Middle frontal gyrus (tissue), 1 donor: ENCODE measurements around the gene COA4.
"Not testable (repeated sequence)": the region's sequence is repeated elsewhere in the genome, so short reads cannot be mapped to it uniquely, and the experiment has no call there.

Experiments used
- DNase-seq: peaks from one replicate; pipeline ENCODE4 v3.0.0-alpha.2; 2015; ENCODE audit warnings: low spot score; ENCODE audit errors: extremely low spot score

Gene COA4

GRCh38 chr11:73876424-73877310 is at the start of gene COA4, which contains the start of gene PAAF1:
COA4 (minus strand) TSS chr11:73876846; CDS start chr11:73873378, 3,468 bp downstream.
PAAF1 (plus strand) TSS chr11:73876999; CDS start chr11:73877022, 23 bp downstream.
- peak; percentile 96 for DNase-seq

DNA sequence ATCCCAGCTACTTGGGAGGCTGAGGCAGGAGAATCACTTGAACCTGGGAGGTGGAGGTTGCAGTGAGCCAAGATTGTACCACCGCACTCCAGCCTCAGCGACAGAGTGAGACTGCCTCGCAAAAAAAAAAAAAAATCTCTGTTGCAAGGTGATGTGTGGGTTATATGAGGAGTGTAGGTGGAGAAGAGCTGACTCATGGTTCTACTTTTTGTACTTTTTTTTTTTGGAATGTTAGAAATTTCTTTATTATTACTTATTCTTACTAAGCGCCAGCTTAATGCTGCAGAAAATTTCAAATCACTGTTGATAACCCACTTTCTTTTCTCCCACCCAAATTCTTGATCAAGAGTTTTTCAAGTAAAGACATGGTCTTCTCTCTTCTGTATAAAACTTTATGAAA is 44.5 kb upstream of the COA4 start:
- DNase-seq = no peak

GRCh38 chr11:73916435-73916834 is 39.8 kb upstream of the COA4 start:
- DNase-seq = no peak

DNA sequence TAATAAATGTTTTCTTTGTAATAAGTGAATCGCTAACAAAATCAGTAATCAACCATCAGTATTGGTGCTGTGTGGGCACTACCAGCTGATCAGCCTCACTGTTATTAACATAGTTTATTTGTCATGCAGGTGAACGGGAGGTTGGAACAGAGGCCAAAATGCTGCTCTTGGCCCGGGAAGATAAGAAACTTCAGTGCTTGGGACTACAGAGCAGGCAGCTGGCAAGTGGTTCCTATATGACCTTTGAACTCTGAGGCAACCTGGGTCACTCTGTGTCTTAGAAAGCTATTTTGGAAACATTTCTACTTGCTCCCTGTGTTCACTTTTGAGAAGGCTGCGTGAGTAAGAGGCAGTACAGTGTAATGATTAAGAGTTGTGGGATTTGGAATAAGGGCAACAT is 37.6 kb upstream of the COA4 start:
- DNase-seq = no peak

DNA sequence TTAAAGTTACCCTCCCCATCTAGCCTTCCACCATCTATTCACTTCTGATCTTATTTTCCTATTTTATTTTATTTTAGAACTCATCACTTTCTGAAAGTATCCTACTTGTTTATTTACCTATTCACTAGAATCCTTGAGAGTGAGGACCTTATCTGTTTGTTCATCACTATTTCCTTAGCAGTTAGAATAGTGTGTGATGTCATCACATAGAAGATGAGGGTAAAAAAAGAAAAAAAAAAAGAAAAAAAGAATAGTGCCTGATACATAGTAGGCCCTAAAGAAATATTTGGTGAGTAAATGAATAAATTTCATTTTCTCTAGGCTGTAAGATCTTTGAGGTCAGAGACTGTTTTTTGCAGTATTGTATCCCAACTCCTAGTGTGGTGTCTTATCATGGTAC is 36.8 kb upstream of the COA4 start:
- no peak for DNase-seq

- no peak for DNase-seq
Measured at GRCh38 chr11:73912026-73912425, 35.4 kb upstream of the COA4 start.

- no peak for DNase-seq
Measured at GRCh38 chr11:73907191-73907590, 30.5 kb upstream of the COA4 start.

DNA sequence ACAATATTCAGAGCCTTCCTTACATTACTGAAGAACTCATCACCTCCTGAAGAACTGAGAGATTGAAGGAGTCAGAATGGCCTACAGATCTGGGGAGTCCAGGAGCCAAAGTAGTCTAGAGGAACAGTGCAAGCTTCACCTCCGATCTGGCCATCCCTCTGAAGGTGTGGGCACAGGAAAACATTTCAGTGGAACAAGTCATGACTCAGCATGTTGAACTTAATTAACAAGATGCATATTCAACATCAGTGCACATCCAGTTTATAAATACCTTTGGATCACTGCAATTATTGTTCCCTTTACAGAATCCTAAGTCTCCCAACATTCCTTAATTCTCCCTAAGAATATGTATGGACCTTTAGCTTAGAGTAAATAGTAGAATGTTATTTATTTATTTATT is 25.7 kb upstream of the COA4 start:
- no peak for DNase-seq

- DNase-seq = no peak
Measured at GRCh38 chr11:73894725-73895335, 18.2 kb upstream of the COA4 start.

DNA sequence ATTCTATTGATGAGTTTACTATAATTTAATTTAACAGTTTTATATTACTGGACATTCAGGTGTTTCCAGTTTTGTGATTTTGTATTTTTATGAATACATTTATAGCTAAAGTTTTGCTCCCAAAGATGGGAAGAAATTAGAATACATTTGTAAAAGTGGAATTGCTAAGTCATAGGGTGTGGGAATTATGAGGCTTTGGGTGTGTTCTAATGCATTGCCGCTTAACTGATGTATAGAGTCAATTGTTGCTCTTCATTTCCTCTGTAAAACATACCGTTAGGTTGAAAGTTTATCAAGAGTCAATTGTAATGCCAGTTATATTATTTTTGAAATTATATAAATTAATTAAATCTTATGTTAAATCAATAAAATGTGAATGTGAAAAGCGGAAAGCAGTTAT is 16.4 kb upstream of the COA4 start:
- no peak for DNase-seq

DNA sequence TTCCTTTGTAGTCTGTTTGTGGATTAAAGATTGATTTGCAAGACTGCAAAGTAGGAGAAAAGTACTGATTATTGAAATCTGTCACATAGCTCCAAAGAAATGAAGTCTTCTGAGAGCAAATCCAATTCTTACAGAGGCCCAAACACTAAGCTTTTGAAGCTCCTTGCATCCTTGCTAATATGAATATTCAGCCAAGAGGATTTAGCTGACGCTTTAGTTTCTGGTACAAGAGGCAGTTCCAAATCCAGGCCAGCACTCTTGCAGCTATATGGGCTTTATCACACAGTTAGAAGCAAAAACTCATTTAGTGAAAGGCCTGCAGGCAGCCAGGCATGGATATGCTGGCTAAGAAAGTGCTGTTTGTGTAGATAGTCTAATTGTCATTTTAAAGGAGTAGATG is 12.9 kb upstream of the COA4 start:
- DNase-seq = peak; percentile 3

- no peak for DNase-seq
Measured at GRCh38 chr11:73889019-73889418, 12.4 kb upstream of the COA4 start.

- no peak for DNase-seq
Measured at GRCh38 chr11:73888244-73888643, 11.6 kb upstream of the COA4 start.

DNA sequence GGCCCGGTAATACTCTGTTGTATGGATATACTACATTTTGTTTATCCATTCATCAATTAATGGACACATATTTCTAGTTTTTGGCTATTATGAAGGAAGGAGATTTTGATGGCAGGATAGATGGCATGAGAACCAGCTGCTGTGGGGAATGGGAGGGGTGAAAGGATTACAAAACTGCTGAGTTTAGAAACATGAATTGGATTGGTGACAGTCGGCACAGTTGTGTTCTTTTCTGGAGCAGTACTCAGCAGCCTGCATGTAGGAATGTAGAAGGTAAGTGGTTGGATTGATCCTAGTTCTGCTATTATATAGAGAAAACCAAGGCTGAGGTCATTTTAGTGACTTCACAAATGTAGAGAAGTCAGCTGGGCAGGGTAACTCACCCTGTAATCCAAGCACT is 7.2 kb upstream of the COA4 start:
- no peak for DNase-seq

GRCh38 chr11:73880449-73880848 is 3.8 kb upstream of the COA4 start:
- not testable (repeated sequence) for DNase-seq

DNA sequence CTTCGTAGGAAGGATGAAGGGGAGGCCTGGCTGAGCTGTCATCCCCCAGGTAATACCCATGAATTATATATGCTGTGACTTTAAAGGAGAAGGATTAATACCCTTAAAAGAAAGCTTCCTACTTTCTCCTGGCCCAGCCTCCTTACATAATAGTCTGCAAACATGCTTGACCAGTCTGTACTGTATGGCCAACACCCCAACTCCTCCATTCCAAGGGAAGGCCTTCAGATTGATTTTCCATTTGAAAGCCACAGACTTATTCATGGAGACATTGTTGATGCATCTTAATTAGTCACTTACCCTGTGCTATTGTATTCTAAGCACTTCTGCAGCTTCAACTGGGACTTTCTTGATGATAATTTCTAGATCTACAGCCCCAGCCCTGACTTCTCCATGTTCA is 2.1 kb upstream of the COA4 start:
- DNase-seq = no peak

DNA sequence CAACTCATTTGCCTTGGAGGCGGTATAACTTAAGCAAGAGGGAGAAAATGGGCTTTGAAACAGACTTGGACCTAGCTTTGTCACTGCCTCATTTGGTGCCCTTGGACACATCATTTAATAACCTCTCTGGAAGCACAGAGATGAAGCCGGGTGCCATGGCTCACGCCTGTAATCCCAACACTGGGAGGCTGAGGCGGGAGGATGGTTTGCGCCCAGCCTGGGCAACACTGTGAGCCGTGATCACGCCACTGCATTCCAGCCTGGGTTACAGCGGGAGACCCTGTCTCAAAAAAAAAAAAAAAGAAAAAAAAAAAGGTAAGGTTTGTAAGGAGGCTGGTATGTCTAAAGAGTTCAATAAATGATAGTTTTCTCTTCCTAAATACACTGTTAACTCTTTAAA is 806 bp downstream of the COA4 start:
- DNase-seq = no peak

DNA sequence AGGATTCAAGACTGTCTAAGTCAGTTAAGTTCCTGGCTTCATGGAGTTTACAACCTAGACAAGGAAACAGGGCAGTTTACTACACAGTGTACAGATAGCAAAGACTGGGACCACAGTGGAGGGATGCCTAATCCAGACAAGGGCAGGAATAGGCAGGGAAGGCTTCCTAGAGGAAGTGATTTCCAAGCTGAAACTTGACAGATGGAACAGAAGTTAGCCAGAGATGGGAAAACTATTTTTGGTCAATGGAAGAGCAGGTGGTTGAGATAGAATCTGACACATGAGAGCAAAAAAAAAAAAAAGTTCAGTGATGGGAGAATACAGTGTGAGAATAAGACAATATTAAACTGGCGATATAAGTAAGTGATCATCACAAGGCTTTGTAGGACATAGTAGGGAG is 1.3 kb downstream of the COA4 start:
- DNase-seq = no peak

DNA sequence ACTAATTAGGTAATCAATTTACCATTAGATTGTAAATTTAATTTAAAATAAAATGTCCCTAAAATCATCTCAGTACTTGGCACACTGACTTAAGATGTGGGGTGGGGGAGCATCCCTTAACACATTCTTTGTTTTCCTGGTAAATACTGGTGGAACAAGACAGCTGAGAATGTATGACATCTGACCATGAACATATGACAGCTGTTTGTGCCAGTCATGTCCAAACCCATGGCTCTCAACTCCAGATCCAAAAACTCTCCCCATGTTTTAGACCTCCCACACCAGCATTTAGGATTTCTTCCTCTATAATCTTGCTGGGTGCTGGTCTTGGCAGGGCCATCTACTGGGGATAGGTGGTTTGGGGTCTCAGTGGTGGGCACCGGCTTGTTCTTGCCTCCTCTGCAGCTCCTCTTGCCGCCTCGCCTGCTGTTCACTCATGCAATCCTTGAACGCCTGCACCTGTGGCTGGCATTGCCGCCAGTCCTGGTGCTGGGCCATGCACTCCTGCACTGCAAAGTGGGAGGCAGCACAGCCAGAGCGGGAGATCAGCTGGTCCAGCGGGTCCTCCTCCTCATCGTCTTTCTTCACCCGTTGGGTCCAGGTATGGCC is 3.8 kb downstream of the COA4 start:
- no peak for DNase-seq

DNA sequence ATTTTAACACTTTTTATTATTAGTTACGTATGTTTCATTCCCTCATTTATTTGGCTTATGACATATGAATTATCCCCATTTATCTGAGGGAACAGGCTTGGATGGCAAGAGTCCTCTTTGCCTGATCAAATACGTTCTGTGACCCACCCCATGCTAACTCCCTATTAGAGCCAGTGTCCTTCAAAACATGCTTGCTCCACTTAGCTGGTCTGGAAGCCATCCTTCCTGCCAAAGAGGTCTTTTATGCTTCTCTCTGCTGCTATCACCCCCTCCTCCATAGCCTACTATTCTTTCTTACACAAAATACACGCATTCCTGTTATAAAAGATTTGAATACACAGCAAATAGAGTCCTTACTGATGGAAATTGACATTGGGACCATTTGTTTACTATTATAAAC is 6.4 kb downstream of the COA4 start:
- DNase-seq = no peak

DNA sequence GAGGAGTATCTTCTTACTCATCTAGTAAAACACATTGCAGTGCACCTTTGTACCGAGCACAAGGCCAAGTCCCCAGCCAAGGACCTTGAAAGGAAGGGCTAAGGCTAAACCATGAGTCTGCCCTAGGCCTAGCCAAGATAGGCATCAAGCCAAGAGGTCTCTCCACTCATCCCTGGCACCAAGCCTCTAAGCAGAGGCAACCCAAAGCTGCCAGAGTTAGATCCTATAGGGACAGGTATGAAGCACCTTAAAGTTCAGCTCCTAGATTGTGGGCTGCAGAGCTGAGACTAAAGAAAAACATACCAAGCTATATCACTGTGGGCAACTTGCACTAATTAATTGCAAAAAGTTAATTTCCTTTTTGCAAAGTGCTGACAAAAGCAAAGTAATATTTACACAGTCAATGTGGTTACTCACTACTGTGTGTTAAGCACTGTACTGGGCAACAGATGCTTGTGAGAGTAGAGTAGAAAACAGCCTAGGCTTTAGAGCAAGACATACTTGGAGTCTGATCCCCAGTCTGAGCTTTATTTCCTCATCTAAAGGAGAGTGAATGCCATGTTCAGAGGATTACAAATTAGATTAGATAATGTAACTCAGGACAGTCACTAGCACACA is 7.2 kb downstream of the COA4 start:
- DNase-seq = no peak

GRCh38 chr11:73866586-73866996 is 10.1 kb downstream of the COA4 start:
- DNase-seq = no peak
